ENCODE measurements around the gene NOC4L.

NOC4L gene

DNA sequence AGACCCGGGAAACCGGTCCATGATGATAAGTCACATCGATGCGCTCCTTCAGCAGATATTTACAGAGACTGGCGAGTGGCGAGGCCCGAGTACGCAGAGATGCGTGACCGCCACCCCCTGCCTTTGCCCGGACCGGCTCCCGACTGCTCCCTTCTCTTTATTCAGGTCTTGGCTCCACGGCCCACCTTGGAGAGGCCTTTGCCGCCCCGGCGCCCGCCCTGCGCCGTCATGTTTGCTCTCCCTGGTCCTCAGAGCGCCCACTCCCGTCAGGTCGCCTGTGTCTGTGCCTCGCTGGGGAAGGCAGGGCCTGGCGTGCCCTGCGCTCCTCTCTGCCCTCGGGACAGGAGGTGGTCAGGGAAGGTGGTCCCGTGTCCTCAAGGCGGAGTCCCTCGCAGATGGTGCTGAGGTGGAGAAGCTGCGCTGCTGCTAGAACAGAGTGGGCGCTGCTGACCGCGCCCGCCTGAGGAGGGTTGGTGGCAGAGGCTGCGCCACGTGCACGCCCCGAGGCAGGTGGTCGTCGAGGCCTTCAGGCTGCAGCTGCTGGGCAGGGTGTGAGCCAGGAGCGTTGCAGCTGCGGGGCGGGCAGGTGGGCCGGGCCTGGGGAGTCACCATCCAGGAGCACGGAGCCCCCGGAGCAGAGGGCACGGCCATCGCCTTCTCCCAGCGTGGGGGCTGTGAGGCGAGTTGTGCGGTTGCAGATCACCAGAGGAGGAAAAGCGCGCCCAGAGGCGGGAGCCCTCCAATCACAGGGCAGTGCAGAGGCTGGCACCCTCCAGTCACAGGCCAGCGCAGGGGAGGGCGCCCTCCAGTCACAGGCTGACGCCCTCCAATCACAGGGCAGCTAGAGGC, 27.3 kb upstream of the NOC4L start:
- no peak for DNase-seq
- Histone ChIP-seq H3K4me1 (ENCODE audit: control insufficient read depth, low read depth, low read length) (no peaks in the 10 kb centered on the region), H3K23ac (ENCODE audit: low read length) (no peak overlapping the region), H3K27ac (ENCODE audit: low read depth, low read length) (no peak overlapping the region), H3K4me3 (ENCODE audit: low read length) (no peak overlapping the region), H2BK120ac (ENCODE audit: low read depth, low read length) (no peak overlapping the region), H2AK5ac (ENCODE audit: low read length) (no peak overlapping the region), H3K9ac (ENCODE audit: low read length) (no peak overlapping the region), H4K5ac (ENCODE audit: low read length) (no peak overlapping the region), H3K4me2 (ENCODE audit: low read length) (no peak overlapping the region), H3K4ac (ENCODE audit: low read depth, low read length) (no peak overlapping the region), H3K27me3 (ENCODE audit: insufficient read depth, low read length, poor library complexity) (no peaks in the 10 kb centered on the region), H2BK15ac (replicated peaks; ENCODE audit: low read depth) (no peak overlapping the region), H3K36me3 (ENCODE audit: control insufficient read depth, insufficient read depth, low read length) (peaks cover 3% of the 10 kb centered on the region), H3K56ac (ENCODE audit: low read length) (no peak overlapping the region), H4K8ac (ENCODE audit: low read depth, low read length) (no peak overlapping the region), H3K18ac (ENCODE audit: low read length) (no peak overlapping the region), H2BK5ac (ENCODE audit: low read length) (no peak overlapping the region), H3K79me2 (ENCODE audit: control insufficient read depth, insufficient read depth, low read length) (no peaks in the 10 kb centered on the region), H3K79me1 (ENCODE audit: low read length) (no peaks in the 10 kb centered on the region)
- WGBS (ENCODE audit: extremely low coverage, insufficient coverage, low lambda C conversion rate) = no CpG with 5 or more reads among the region's 58 CpGs

DNA sequence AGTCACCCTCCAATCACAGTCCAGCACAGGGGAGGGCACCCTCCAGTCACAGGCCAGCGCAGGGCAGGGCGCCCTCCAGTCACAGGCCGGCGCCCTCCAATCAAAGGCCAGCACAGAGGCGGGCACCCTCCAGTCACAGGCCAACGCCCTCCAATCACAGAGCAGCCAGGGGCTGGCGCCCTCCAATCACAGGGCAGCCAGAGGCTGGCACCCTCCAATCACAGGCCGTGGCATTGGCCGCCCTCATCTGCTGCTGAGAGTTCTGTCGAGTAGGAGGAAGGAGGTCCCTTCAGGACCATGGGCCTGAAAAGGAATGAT, 26.7 kb upstream of the NOC4L start:
- H2BK5ac ChIP-seq (ENCODE audit: low read length) = no peak overlapping the region
- no CpG with 5 or more reads among the region's 10 CpGs for WGBS (ENCODE audit: extremely low coverage, insufficient coverage, low lambda C conversion rate)
- no peak overlapping the region for H4K5ac ChIP-seq (ENCODE audit: low read length)
- peaks cover 3% of the 10 kb centered on the region for H3K36me3 ChIP-seq (ENCODE audit: control insufficient read depth, insufficient read depth, low read length)
- no peaks in the 10 kb centered on the region for H3K27me3 ChIP-seq (ENCODE audit: insufficient read depth, low read length, poor library complexity)
- H3K23ac ChIP-seq (ENCODE audit: low read length) = no peak overlapping the region
- H3K18ac ChIP-seq (ENCODE audit: low read length) = no peak overlapping the region
- H3K4me3 ChIP-seq (ENCODE audit: low read length) = no peak overlapping the region
- H3K56ac ChIP-seq (ENCODE audit: low read length) = no peak overlapping the region
- DNase-seq = peak; percentile 57
- no peaks in the 10 kb centered on the region for H3K79me2 ChIP-seq (ENCODE audit: control insufficient read depth, insufficient read depth, low read length)
- no peak overlapping the region for H3K27ac ChIP-seq (ENCODE audit: low read depth, low read length)
- H3K9ac ChIP-seq (ENCODE audit: low read length) = no peak overlapping the region
- no peaks in the 10 kb centered on the region for H3K79me1 ChIP-seq (ENCODE audit: low read length)
- H2AK5ac ChIP-seq (ENCODE audit: low read length) = no peak overlapping the region
- no peak overlapping the region for H3K4ac ChIP-seq (ENCODE audit: low read depth, low read length)
- H2BK120ac ChIP-seq (ENCODE audit: low read depth, low read length) = no peak overlapping the region
- H4K8ac ChIP-seq (ENCODE audit: low read depth, low read length) = no peak overlapping the region
- no peak overlapping the region for H2BK15ac ChIP-seq (replicated peaks; ENCODE audit: low read depth)
- H3K4me2 ChIP-seq (ENCODE audit: low read length) = no peak overlapping the region
- no peaks in the 10 kb centered on the region for H3K4me1 ChIP-seq (ENCODE audit: control insufficient read depth, low read depth, low read length)

DNA sequence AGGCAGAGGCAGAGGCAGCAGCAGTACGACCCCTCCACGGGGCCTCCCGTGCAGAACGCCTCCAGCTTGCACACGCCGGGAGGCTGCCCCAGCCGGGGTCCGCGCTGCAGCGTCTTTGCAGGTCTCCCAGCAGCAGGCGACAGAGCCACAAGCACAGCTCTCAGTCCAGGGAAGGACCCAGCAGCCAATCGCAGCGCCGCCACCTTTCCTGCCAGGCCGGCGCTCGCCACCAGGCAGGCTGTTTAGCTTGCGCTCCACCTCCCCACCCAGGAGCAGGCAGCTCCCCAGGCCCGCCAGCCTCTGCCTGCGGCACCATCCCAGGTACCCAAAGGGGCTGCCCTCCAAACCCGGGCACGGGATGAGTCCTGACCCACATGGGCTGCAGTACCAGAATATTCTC, 25.4 kb upstream of the NOC4L start:
- no peak overlapping the region for H3K4ac ChIP-seq (ENCODE audit: low read depth, low read length)
- peaks cover 3% of the 10 kb centered on the region for H3K36me3 ChIP-seq (ENCODE audit: control insufficient read depth, insufficient read depth, low read length)
- no peaks in the 10 kb centered on the region for H3K79me1 ChIP-seq (ENCODE audit: low read length)
- H2BK5ac ChIP-seq (ENCODE audit: low read length) = no peak overlapping the region
- H3K27ac ChIP-seq (ENCODE audit: low read depth, low read length) = no peak overlapping the region
- no peak overlapping the region for H4K5ac ChIP-seq (ENCODE audit: low read length)
- no peak overlapping the region for H2AK5ac ChIP-seq (ENCODE audit: low read length)
- H3K18ac ChIP-seq (ENCODE audit: low read length) = no peak overlapping the region
- H3K4me1 ChIP-seq (ENCODE audit: control insufficient read depth, low read depth, low read length) = no peaks in the 10 kb centered on the region
- no peak overlapping the region for H3K56ac ChIP-seq (ENCODE audit: low read length)
- no peak overlapping the region for H3K4me3 ChIP-seq (ENCODE audit: low read length)
- no peak for DNase-seq
- no peak overlapping the region for H3K9ac ChIP-seq (ENCODE audit: low read length)
- H3K4me2 ChIP-seq (ENCODE audit: low read length) = no peak overlapping the region
- no peak overlapping the region for H2BK15ac ChIP-seq (replicated peaks; ENCODE audit: low read depth)
- no peak overlapping the region for H4K8ac ChIP-seq (ENCODE audit: low read depth, low read length)
- H3K79me2 ChIP-seq (ENCODE audit: control insufficient read depth, insufficient read depth, low read length) = no peaks in the 10 kb centered on the region
- no CpG with 5 or more reads among the region's 22 CpGs for WGBS (ENCODE audit: extremely low coverage, insufficient coverage, low lambda C conversion rate)
- no peaks in the 10 kb centered on the region for H3K27me3 ChIP-seq (ENCODE audit: insufficient read depth, low read length, poor library complexity)
- no peak overlapping the region for H3K23ac ChIP-seq (ENCODE audit: low read length)
- H2BK120ac ChIP-seq (ENCODE audit: low read depth, low read length) = no peak overlapping the region

DNA sequence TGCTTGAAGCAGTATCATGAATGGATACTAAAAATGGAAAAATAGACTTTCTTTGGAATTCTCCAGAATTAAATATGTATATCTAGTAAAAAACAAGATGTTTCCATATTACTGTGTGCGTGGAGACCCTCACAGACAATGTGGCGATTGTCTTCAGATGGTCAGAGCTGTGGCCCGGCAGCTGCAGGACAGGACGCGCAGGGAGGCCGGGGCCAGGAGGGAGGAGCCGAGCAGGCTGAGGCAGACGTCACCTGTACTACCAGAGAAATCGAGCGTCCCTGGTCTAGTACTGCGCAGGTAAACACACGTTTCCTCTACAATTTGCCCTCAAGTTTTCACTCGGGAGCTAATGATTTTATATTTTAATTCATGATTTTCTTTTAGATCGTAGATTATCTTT, 23.0 kb upstream of the NOC4L start:
- H3K4ac ChIP-seq (ENCODE audit: low read depth, low read length) = no peak overlapping the region
- H3K4me3 ChIP-seq (ENCODE audit: low read length) = no peak overlapping the region
- H4K5ac ChIP-seq (ENCODE audit: low read length) = no peak overlapping the region
- H3K9ac ChIP-seq (ENCODE audit: low read length) = no peak overlapping the region
- H2AK5ac ChIP-seq (ENCODE audit: low read length) = no peak overlapping the region
- DNase-seq = no peak
- H4K8ac ChIP-seq (ENCODE audit: low read depth, low read length) = no peak overlapping the region
- no peak overlapping the region for H3K23ac ChIP-seq (ENCODE audit: low read length)
- H2BK15ac ChIP-seq (replicated peaks; ENCODE audit: low read depth) = no peak overlapping the region
- H3K4me2 ChIP-seq (ENCODE audit: low read length) = no peak overlapping the region
- H3K56ac ChIP-seq (ENCODE audit: low read length) = no peak overlapping the region
- no peaks in the 10 kb centered on the region for H3K4me1 ChIP-seq (ENCODE audit: control insufficient read depth, low read depth, low read length)
- WGBS (ENCODE audit: extremely low coverage, insufficient coverage, low lambda C conversion rate) = no CpG with 5 or more reads among the region's 14 CpGs
- H3K79me2 ChIP-seq (ENCODE audit: control insufficient read depth, insufficient read depth, low read length) = no peaks in the 10 kb centered on the region
- H2BK5ac ChIP-seq (ENCODE audit: low read length) = no peak overlapping the region
- no peaks in the 10 kb centered on the region for H3K79me1 ChIP-seq (ENCODE audit: low read length)
- no peak overlapping the region for H2BK120ac ChIP-seq (ENCODE audit: low read depth, low read length)
- no peak overlapping the region for H3K18ac ChIP-seq (ENCODE audit: low read length)
- no peak overlapping the region for H3K27ac ChIP-seq (ENCODE audit: low read depth, low read length)
- H3K36me3 ChIP-seq (ENCODE audit: control insufficient read depth, insufficient read depth, low read length) = peaks cover 3% of the 10 kb centered on the region
- H3K27me3 ChIP-seq (ENCODE audit: insufficient read depth, low read length, poor library complexity) = no peaks in the 10 kb centered on the region

DNA sequence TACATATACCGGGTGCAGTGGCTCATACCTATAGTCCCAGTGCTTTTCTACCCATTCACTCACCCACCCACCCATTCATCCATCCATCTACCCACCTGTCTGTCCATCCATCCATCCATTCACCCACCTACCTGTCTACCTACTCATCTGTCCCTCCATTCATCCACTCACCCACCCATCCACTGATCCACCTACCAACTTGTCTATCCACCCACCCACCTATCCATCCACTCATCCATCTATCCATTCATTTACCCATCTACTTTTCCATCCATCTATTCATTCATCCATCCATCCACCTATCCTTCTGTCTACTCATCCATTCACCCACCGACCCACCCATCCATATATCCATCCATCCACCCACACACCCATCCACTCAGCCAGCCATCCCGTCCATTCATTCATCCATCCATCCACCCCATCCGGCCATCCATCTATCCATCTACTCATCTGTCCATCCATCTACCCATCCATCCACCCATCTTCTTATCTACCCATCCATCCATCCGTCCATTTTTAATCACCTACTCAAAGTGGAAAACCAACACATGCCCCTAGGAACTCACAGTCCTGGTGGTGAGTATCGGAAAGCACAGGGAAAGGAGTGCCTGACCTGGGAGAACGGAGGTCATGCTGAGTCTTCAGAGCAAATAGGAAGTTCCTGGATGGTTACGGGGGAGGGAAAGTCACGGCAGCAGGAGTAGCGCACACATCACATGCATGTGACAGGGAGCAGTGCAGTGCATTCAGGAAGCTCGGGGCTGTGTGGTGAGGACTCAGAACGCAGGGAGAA, 20.1 kb upstream of the NOC4L start:
- no peak overlapping the region for H2BK120ac ChIP-seq (ENCODE audit: low read depth, low read length)
- H3K36me3 ChIP-seq (ENCODE audit: control insufficient read depth, insufficient read depth, low read length) = peaks cover 10% of the 10 kb centered on the region
- DNase-seq = no peak
- H3K4me3 ChIP-seq (ENCODE audit: low read length) = no peak overlapping the region
- H3K18ac ChIP-seq (ENCODE audit: low read length) = no peak overlapping the region
- no peaks in the 10 kb centered on the region for H3K79me1 ChIP-seq (ENCODE audit: low read length)
- H4K5ac ChIP-seq (ENCODE audit: low read length) = no peak overlapping the region
- H4K8ac ChIP-seq (ENCODE audit: low read depth, low read length) = no peak overlapping the region
- no peak overlapping the region for H3K23ac ChIP-seq (ENCODE audit: low read length)
- H3K56ac ChIP-seq (ENCODE audit: low read length) = no peak overlapping the region
- no peak overlapping the region for H3K9ac ChIP-seq (ENCODE audit: low read length)
- no peaks in the 10 kb centered on the region for H3K4me1 ChIP-seq (ENCODE audit: control insufficient read depth, low read depth, low read length)
- H3K27ac ChIP-seq (ENCODE audit: low read depth, low read length) = no peak overlapping the region
- H2BK5ac ChIP-seq (ENCODE audit: low read length) = no peak overlapping the region
- H3K79me2 ChIP-seq (ENCODE audit: control insufficient read depth, insufficient read depth, low read length) = no peaks in the 10 kb centered on the region
- H2AK5ac ChIP-seq (ENCODE audit: low read length) = no peak overlapping the region
- no peaks in the 10 kb centered on the region for H3K27me3 ChIP-seq (ENCODE audit: insufficient read depth, low read length, poor library complexity)
- H3K4ac ChIP-seq (ENCODE audit: low read depth, low read length) = no peak overlapping the region
- H3K4me2 ChIP-seq (ENCODE audit: low read length) = no peak overlapping the region
- no peak overlapping the region for H2BK15ac ChIP-seq (replicated peaks; ENCODE audit: low read depth)
- WGBS (ENCODE audit: extremely low coverage, insufficient coverage, low lambda C conversion rate) = no CpG with 5 or more reads among the region's 12 CpGs
